Colonic mucosa (tissue), 4 donors: ENCODE results near the gene TAF8. TPM values are rescaled to one million over a fixed set of nuclear protein-coding genes. Genes with fewer than 3 reads are reported as not detected.

Experiments used
- DNase-seq: peaks from one replicate; pipeline ENCODE4 v3.0.0-alpha.2; 2020
- H3K27ac ChIP-seq: fragments of 200-600 bp; one replicate; pipeline ENCODE4 v1.8.0; 2021
- H3K27me3 ChIP-seq: fragments of 200-600 bp; one replicate; pipeline ENCODE4 v1.8.0; 2021
- H3K36me3 ChIP-seq: fragments of 200-600 bp; one replicate; pipeline ENCODE4 v1.8.0; 2021
- H3K4me1 ChIP-seq: fragments of 200-600 bp; one replicate; pipeline ENCODE4 v1.8.0; 2021; ENCODE audit warnings: mild to moderate bottlenecking
- H3K4me3 ChIP-seq: fragments of 200-600 bp; one replicate; pipeline ENCODE4 v1.8.0; 2021
- H3K9ac ChIP-seq, 2 donors: one replicate each; pipeline ENCODE4 v1.7.0; 2013; ENCODE audit warnings: control low read depth in 2 of 2, low read depth in 2 of 2, low read length in 2 of 2
- H3K9me3 ChIP-seq: fragments of 200-600 bp; one replicate; pipeline ENCODE4 v1.8.0; 2021
- CTCF ChIP-seq: fragments of 200-600 bp; IDR thresholded peaks from one replicate; pipeline ENCODE4 v1.8.0; 2022; ENCODE audit warnings: antibody characterized with exemption, mild to moderate bottlenecking
- intact Hi-C: fragments of 100-400 bp; cut with DNase I; formaldehyde crosslinking; loops from one replicate; pipeline ENCODE4 v1.14.1; 2022
- total RNA-seq, 2 donors: library from RNA; stranded (reverse); fragmentation: NEBNext Ultra II Directional in 1 of 2; extraction: Animal tissue kit (Norgen Biotek cat#: 25700) in 1 of 2; gene quantifications; one replicate each; pipeline ENCODE4 v1.2.1, GENCODE V29; 2021
- donor health status: healthy.
- donor health status: DM: no; HTN: no; CAD: no.
- donor health status: DM: no; HTN: no; CAD: no.

The TAF8 gene
- total RNA-seq, 2 donors from 2014 or later: 20.5 to 21.2 TPM

- no peaks in the 10 kb centered on the region for H3K36me3 ChIP-seq
- H3K4me1 ChIP-seq: peaks cover 11% of the 10 kb centered on the region
- peak; percentile 91 for DNase-seq
- TF ChIP-seq CTCF: no peak
- H3K9me3 ChIP-seq: no peaks in the 10 kb centered on the region
- peak overlapping the region; percentile 83 for H3K27ac ChIP-seq
- intact Hi-C loops: no loop called here
- H3K27me3 ChIP-seq: no peaks in the 10 kb centered on the region
- peak overlapping the region; percentile 53 to 74 for H3K9ac ChIP-seq
- no peak overlapping the region for H3K4me3 ChIP-seq
Observed at GRCh38 chr6:42118162-42119001, 68.1 kb downstream of the TAF8 start.

DNA sequence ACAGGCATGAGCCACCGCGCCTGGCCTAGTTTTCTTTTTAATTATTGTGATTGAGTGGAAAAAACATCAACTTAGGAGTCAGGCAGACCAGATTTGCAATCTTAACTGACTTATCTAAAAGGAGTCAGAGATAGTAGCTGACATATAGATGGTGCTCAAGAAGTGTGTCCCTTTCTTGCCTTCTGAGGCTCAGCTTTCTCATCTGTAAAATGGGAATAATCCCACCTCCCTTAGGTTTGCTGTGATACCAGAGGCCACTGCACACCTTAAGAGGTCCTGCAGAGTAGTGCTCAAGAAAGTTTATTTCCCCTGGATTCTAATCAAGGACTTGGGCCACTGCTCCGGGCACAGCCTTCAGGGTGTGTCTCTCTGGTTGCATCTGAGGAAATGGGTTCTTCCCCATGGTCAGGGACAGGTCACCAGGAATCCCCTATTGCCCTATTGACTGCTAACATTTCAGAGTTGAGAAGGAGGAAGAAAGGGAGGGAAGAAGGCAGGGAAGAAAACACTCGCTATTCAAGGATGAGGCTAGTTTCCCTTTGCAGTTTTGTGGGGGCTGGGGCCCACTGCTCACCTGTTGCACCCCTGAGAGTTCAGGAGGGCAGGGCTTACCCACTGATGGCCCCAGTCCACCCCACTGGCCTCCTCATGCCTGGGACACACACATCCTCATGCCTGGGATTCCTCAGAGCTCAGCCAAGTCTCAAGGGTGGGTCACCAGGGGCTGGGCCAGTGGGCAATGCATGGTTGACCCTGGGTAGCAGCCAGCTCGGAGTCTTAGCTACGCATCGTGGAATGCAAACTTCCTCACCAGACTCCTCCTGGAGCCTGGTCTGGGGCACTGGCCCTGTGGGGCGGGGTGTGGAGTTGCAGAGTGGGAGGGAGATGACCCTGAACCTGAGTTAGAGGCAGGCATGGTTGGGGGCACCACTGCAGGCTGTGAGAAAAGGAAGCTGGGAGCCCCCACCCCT is 70.9 kb downstream of the TAF8 start:
- no peak for DNase-seq
- no peak for TF ChIP-seq CTCF
- intact Hi-C loops: no loop called here
- H3K9me3 ChIP-seq: no peaks in the 10 kb centered on the region
- peaks cover 11% of the 10 kb centered on the region for H3K4me1 ChIP-seq
- no peaks in the 10 kb centered on the region for H3K27me3 ChIP-seq
- no peaks in the 10 kb centered on the region for H3K36me3 ChIP-seq
- H3K27ac ChIP-seq: peak overlapping the region; percentile 72
- no peak overlapping the region for H3K4me3 ChIP-seq
- H3K9ac ChIP-seq: peak overlapping the region in 1 of 2 donors; percentile 54

GRCh38 chr6:42123379-42124103 is 73.2 kb downstream of the TAF8 start:
- H3K27ac ChIP-seq: peak overlapping the region; percentile 72
- H3K4me1 ChIP-seq: peaks cover 11% of the 10 kb centered on the region
- no peak for DNase-seq
- peak overlapping the region in 1 of 2 donors; percentile 43 for H3K9ac ChIP-seq
- TF ChIP-seq CTCF: no peak
- no peaks in the 10 kb centered on the region for H3K9me3 ChIP-seq
- intact Hi-C loops: no loop called here
- no peaks in the 10 kb centered on the region for H3K36me3 ChIP-seq
- no peaks in the 10 kb centered on the region for H3K27me3 ChIP-seq
- H3K4me3 ChIP-seq: no peak overlapping the region

- no peak overlapping the region for H3K27ac ChIP-seq
- DNase-seq: no peak
- no peaks in the 10 kb centered on the region for H3K36me3 ChIP-seq
Observed at GRCh38 chr6:42124223-42124836, 74.0 kb downstream of the TAF8 start.

More at GRCh38 chr6:42124223-42124836, 74.0 kb downstream of the TAF8 start:
- H3K4me3 ChIP-seq: no peak overlapping the region
- no peak for TF ChIP-seq CTCF
- no peaks in the 10 kb centered on the region for H3K9me3 ChIP-seq
- peak overlapping the region in 1 of 2 donors; percentile 43 for H3K9ac ChIP-seq
- H3K27me3 ChIP-seq: no peaks in the 10 kb centered on the region
- intact Hi-C loops: no loop called here
- H3K4me1 ChIP-seq: peaks cover 11% of the 10 kb centered on the region
